Fibroblast of mammary gland (primary cell): Measurements from ENCODE around the gene TSKU.

Experiments
- DNase-seq: peaks from one replicate; pipeline ENCODE4 v3.0.0-alpha.2; 2010; ENCODE audit warnings: low read depth
- H3K4me3 ChIP-seq: 2 replicates; pipeline ENCODE4 v1.5.1; 2011; ENCODE audit warnings: low read depth, mild to moderate bottlenecking, low read length, moderate library complexity; ENCODE audit not compliant: control insufficient read depth
- TF ChIP-seq, protein P1 (sequence below): conservative IDR thresholded peaks from 2 replicates; pipeline ENCODE4 v1.5.1; 2011; ENCODE audit warnings: low read depth, low read length, inconsistent platforms; ENCODE audit not compliant: control insufficient read depth, insufficient read depth

TSKU gene

GRCh38 chr11:76752321-76753143 lies 30.6 kb upstream of the TSKU start:
- H3K4me3 ChIP-seq, result no peak overlapping the region
- TF ChIP-seq, protein P1, sequence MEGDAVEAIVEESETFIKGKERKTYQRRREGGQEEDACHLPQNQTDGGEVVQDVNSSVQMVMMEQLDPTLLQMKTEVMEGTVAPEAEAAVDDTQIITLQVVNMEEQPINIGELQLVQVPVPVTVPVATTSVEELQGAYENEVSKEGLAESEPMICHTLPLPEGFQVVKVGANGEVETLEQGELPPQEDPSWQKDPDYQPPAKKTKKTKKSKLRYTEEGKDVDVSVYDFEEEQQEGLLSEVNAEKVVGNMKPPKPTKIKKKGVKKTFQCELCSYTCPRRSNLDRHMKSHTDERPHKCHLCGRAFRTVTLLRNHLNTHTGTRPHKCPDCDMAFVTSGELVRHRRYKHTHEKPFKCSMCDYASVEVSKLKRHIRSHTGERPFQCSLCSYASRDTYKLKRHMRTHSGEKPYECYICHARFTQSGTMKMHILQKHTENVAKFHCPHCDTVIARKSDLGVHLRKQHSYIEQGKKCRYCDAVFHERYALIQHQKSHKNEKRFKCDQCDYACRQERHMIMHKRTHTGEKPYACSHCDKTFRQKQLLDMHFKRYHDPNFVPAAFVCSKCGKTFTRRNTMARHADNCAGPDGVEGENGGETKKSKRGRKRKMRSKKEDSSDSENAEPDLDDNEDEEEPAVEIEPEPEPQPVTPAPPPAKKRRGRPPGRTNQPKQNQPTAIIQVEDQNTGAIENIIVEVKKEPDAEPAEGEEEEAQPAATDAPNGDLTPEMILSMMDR, result no peak
- DNase-seq, result peak; percentile 96

- DNase-seq, result no peak
- TF ChIP-seq, protein P1, result no peak
- H3K4me3 ChIP-seq, result no peak overlapping the region
These were observed 29.7 kb upstream of the TSKU start for GRCh38 chr11:76753449-76753848.

- TF ChIP-seq, protein P1, result no peak
- DNase-seq, result no peak
- H3K4me3 ChIP-seq, result no peak overlapping the region
These were observed 29.2 kb upstream of the TSKU start for GRCh38 chr11:76753950-76754349.

DNA sequence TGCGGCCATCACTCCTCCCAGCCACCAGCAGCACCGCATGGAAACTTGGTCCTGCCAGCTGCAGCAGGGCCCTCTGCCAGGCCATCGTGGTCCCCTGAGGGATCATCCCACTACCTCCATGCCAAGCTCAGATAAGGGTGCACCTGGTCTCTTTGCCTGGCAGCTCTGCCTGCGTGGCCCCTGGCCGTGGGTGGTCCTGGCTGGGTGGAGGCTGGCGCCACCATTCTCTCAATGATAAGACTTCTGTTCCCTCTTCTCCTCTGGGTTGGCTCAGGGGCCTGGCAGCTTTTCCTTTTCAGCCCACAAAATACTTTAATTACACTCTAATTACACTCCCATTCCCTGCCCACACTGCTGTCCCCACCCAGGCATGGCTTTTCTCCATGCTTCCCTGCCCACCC lies 26.8 kb upstream of the TSKU start:
- no peak overlapping the region for H3K4me3 ChIP-seq
- TF ChIP-seq, protein P1, result no peak
- DNase-seq, result no peak

- DNase-seq, result no peak
- TF ChIP-seq, protein P1, result no peak
- H3K4me3 ChIP-seq, result no peak overlapping the region
These were observed 24.8 kb upstream of the TSKU start for GRCh38 chr11:76758311-76758710.

- TF ChIP-seq, protein P1, result no peak
- H3K4me3 ChIP-seq, result no peak overlapping the region
- no peak for DNase-seq
These were observed 24.1 kb upstream of the TSKU start for GRCh38 chr11:76759092-76759491.
